B cell (primary cell): ENCODE data around the gene GRPR. TPM values are rescaled to one million over a fixed set of nuclear protein-coding genes. Genes with fewer than 3 reads are reported as not detected.

Experiments
- ATAC-seq: fragments of 200-7000 bp; cut with Tn5 transposase; one replicate; pipeline ENCODE4 v1.10.0; 2021; ENCODE audit warnings: low read depth, mild to moderate bottlenecking, moderate number of reproducible peaks, moderate library complexity
- CTCF ChIA-PET: fragments of 350-600 bp; sonication (Branson Sonifier 250); formaldehyde crosslinking; loops from one replicate; lab custom pipeline; 2021; ENCODE audit warnings: antibody characterized with exemption, inconsistent platforms; lab: Charles Lee
- POLR2A ChIA-PET: fragments of 350-600 bp; sonication (Branson Sonifier 250); formaldehyde crosslinking; loops from one replicate; lab custom pipeline; 2021; ENCODE audit warnings: antibody characterized with exemption; lab: Charles Lee
- DNase-seq: peaks from one replicate; pipeline ENCODE4 v3.0.0; 2013
- H2AFZ ChIP-seq: 2 replicates; pipeline ENCODE4 v1.6.1; 2012; ENCODE audit warnings: mild to moderate bottlenecking, low read depth, low read length; ENCODE audit not compliant: insufficient read depth, poor library complexity, severe bottlenecking
- H3K27ac ChIP-seq, 2 donors: 1 replicate in 1 of 2; 2 replicates in 1 of 2; pipeline ENCODE4 v1.5.1; 2012 to 2013; ENCODE audit warnings: low read length in 2 of 2, mild to moderate bottlenecking in 2 of 2, moderate library complexity in 1 of 2
- H3K27me3 ChIP-seq, 4 experiments: fragments of 200-600 bp in 1 of 4; sonication (generic) in 1 of 4; replicated peaks in 1 of 4; 1 replicate in 2 of 4; 2 replicates in 2 of 4; pipeline versions ENCODE4 v1.6.1 to v1.7.0; 2013 to 2016; ENCODE audit warnings: low read length in 3 of 4, mild to moderate bottlenecking in 2 of 4, mixed read lengths in 1 of 4, moderate library complexity in 1 of 4; ENCODE audit not compliant: insufficient read depth in 4 of 4, control insufficient read depth in 3 of 4; ENCODE audit errors: control extremely low read depth in 1 of 4
- H3K36me3 ChIP-seq, 2 experiments: replicated peaks in 1 of 2; 1 replicate in 1 of 2; 2 replicates in 1 of 2; pipeline versions ENCODE4 v1.6.1 to v1.7.1; 2013; ENCODE audit warnings: low read length in 1 of 2; ENCODE audit not compliant: insufficient read depth in 2 of 2, control insufficient read depth in 1 of 2; ENCODE audit errors: control extremely low read depth in 1 of 2, extremely low read depth in 1 of 2
- H3K4me1 ChIP-seq, 2 donors: fragments of 200-600 bp in 1 of 2; sonication (generic) in 1 of 2; 1 replicate in 1 of 2; 2 replicates in 1 of 2; pipeline versions ENCODE4 v1.5.1 to v1.6.1; 2013 to 2017; ENCODE audit warnings: low read length in 2 of 2; ENCODE audit not compliant: control insufficient read depth in 2 of 2, insufficient read depth in 2 of 2
- H3K4me2 ChIP-seq: replicated peaks from 2 replicates; pipeline ENCODE3; 2012; ENCODE audit warnings: mild to moderate bottlenecking, low read depth, low read length; ENCODE audit not compliant: poor library complexity, severe bottlenecking
- H3K4me3 ChIP-seq, 5 experiments: fragments of 200-600 bp in 1 of 5; sonication (generic) in 1 of 5; 1 replicate in 3 of 5; 2 replicates in 2 of 5; pipeline versions ENCODE4 v1.5.1 to v1.7.0; 2011 to 2016; ENCODE audit warnings: low read length in 4 of 5, mild to moderate bottlenecking in 4 of 5, low read depth in 2 of 5, control low read depth in 1 of 5, moderate library complexity in 1 of 5; ENCODE audit not compliant: insufficient read depth in 1 of 5; ENCODE audit errors: control extremely low read depth in 1 of 5, extremely low read depth in 1 of 5
- H3K79me2 ChIP-seq: fragments of 200-600 bp; sonication (generic); one replicate; pipeline ENCODE4 v1.6.0; 2016; ENCODE audit warnings: low read length; ENCODE audit not compliant: control insufficient read depth, insufficient read depth
- H3K9ac ChIP-seq: fragments of 200-600 bp; sonication (generic); 2 replicates; pipeline ENCODE4 v1.6.1; 2017; ENCODE audit warnings: mild to moderate bottlenecking, low read length, moderate library complexity
- H3K9me3 ChIP-seq, 3 donors: one replicate each; pipeline versions ENCODE4 v1.6.1 to v1.7.1; 2013; ENCODE audit warnings: low read length in 2 of 3; ENCODE audit not compliant: control insufficient read depth in 2 of 3, insufficient read depth in 1 of 3; ENCODE audit errors: control extremely low read depth in 1 of 3
- H4K20me1 ChIP-seq: 2 replicates; pipeline ENCODE4 v1.6.0; 2012; ENCODE audit warnings: mild to moderate bottlenecking, low read length; ENCODE audit not compliant: insufficient read depth, control insufficient read depth, poor library complexity, severe bottlenecking
- H3K27ac Mint-ChIP-seq: one replicate; pipeline ENCODE4 v1.8.0; 2021; ENCODE audit warnings: mixed read lengths
- H3K27me3 Mint-ChIP-seq: one replicate; pipeline ENCODE4 v1.8.0; 2021; ENCODE audit warnings: mixed read lengths
- H3K4me1 Mint-ChIP-seq: one replicate; pipeline ENCODE4 v1.8.0; 2021; ENCODE audit warnings: mixed read lengths
- H3K4me3 Mint-ChIP-seq: one replicate; pipeline ENCODE4 v1.8.0; 2021; ENCODE audit warnings: mixed read lengths
- H3K9me3 Mint-ChIP-seq: one replicate; pipeline ENCODE4 v1.8.0; 2022; ENCODE audit warnings: mixed read lengths; ENCODE audit not compliant: insufficient read depth
- CTCF ChIP-seq: fragments of 200-600 bp; IDR thresholded peaks from one replicate; pipeline ENCODE4 v1.8.0; 2022; ENCODE audit warnings: antibody characterized with exemption, mild to moderate bottlenecking
- EZH2 ChIP-seq: IDR thresholded peaks from 2 replicates; pipeline ENCODE4 v1.6.1; 2012; ENCODE audit warnings: borderline replicate concordance, low read depth, mild to moderate bottlenecking, moderate library complexity, low read length; ENCODE audit not compliant: insufficient read depth, poor library complexity, severe bottlenecking
- WGBS: methylation state at CpG from one replicate; pipeline ENCODE4 v1.1.5; 2013; ENCODE audit warnings: missing lambda C conversion rate; ENCODE audit not compliant: insufficient coverage; 5-methylcytosine and 5-hydroxymethylcytosine counted together
- intact Hi-C: fragments of 100-400 bp; cut with micrococcal nuclease; formaldehyde crosslinking; loops from one replicate; pipeline ENCODE4 v1.10.0; 2022
- polyA plus RNA-seq: library from polyadenylated mRNA; depleted of rRNA; stranded (reverse); fragments of >200 nt; gene quantifications from 2 replicates; pipeline ENCODE4 v1.2.3, GENCODE V29; 2012
- total RNA-seq, 2 donors: library from RNA; stranded (reverse); fragments of 120-200 nt in 1 of 2; gene quantifications; 1 replicate in 1 of 2; 2 replicates in 1 of 2; pipeline versions ENCODE4 v1.2.3 to v1.2.4, GENCODE V29; 2013 to 2022

Gene GRPR
- total and polyA plus RNA-seq, 2 donors (not counting 1 experiment from before 2014, with no cell fraction given), result 0.30 to 0.42 TPM

GRCh38 chrX:16087076-16087475 lies 36.3 kb upstream of the GRPR start:
- intact Hi-C loops, result no loop called here
- H3K27ac ChIP-seq, result no peak overlapping the region
- H3K4me3 ChIP-seq, result no peak overlapping the region
- H3K27me3 Mint-ChIP-seq, result no peaks in the 10 kb centered on the region
- H3K4me3 Mint-ChIP-seq, result no peak overlapping the region
- H3K79me2 ChIP-seq, result no peaks in the 10 kb centered on the region
- H3K9me3 ChIP-seq, result no peaks in the 10 kb centered on the region
- no peaks in the 10 kb centered on the region for H3K4me1 Mint-ChIP-seq
- no peaks in the 10 kb centered on the region for H4K20me1 ChIP-seq
- ChIA-PET CTCF (no interaction called here), POLR2A (no interaction called here)
- TF ChIP-seq CTCF (no peak), EZH2 (no peak)
- no peaks in the 10 kb centered on the region for H3K36me3 ChIP-seq
- H2AFZ ChIP-seq, result no peak overlapping the region
- no peak overlapping the region for H3K9ac ChIP-seq
- no peaks in the 10 kb centered on the region for H3K4me1 ChIP-seq
- no CpG with 5 or more reads among the region's 3 CpGs for WGBS
- no peaks in the 10 kb centered on the region for H3K9me3 Mint-ChIP-seq
- H3K27ac Mint-ChIP-seq, result no peak overlapping the region
- DNase-seq (no peak), ATAC-seq (no peak)
- H3K27me3 ChIP-seq, result peaks cover 0 to 3% (median 0%) of the 10 kb centered on the region in 4 experiments
- no peak overlapping the region for H3K4me2 ChIP-seq

GRCh38 chrX:16089086-16089485 lies 34.3 kb upstream of the GRPR start:
- H3K36me3 ChIP-seq, result no peaks in the 10 kb centered on the region
- no peak overlapping the region for H3K4me2 ChIP-seq
- H3K79me2 ChIP-seq, result no peaks in the 10 kb centered on the region
- no peak overlapping the region for H3K9ac ChIP-seq
- intact Hi-C loops, result no loop called here
- CTCF ChIA-PET, result no interaction called here
- H3K4me3 ChIP-seq, result no peak overlapping the region
- no peaks in the 10 kb centered on the region for H3K27me3 Mint-ChIP-seq
- no peaks in the 10 kb centered on the region for H3K4me1 Mint-ChIP-seq
- H3K27me3 ChIP-seq, result peaks cover 0 to 3% (median 0%) of the 10 kb centered on the region in 4 experiments
- no peaks in the 10 kb centered on the region for H3K9me3 ChIP-seq
- no peaks in the 10 kb centered on the region for H4K20me1 ChIP-seq
- H3K4me1 ChIP-seq, result no peaks in the 10 kb centered on the region
- no peak for ATAC-seq
- H3K27ac ChIP-seq, result no peak overlapping the region
- H3K27ac Mint-ChIP-seq, result no peak overlapping the region
- no peak for DNase-seq
- POLR2A ChIA-PET, result no interaction called here
- no peak overlapping the region for H3K4me3 Mint-ChIP-seq
- no peak for TF ChIP-seq CTCF
- no peak for TF ChIP-seq EZH2
- H2AFZ ChIP-seq, result no peak overlapping the region
- H3K9me3 Mint-ChIP-seq, result no peaks in the 10 kb centered on the region
